ENCODE data around the gene SSTR5. TPM values are rescaled to one million over a fixed set of nuclear protein-coding genes. Genes with fewer than 3 reads are reported as not detected.
"Not testable (repeated sequence)": the region's sequence is repeated elsewhere in the genome, so short reads cannot be mapped to it uniquely, and the experiment has no call there.

SSTR5 gene
- total RNA-seq, 4 donors from 2014 or later, result not detected

GRCh38 chr16:1091992-1092552 is 19.5 kb downstream of the SSTR5 start:
- H3K4me1 ChIP-seq, result peaks cover 0 to 13% (median 3%) of the 10 kb centered on the region in 4 donors
- H3K9me3 ChIP-seq, result no peaks in the 10 kb centered on the region

GRCh38 chr16:1092685-1093283 is 20.2 kb downstream of the SSTR5 start:
- DNase-seq (ENCODE audit: low spot score in 2 of 2); H3K4me3 ChIP-seq; H3K27ac ChIP-seq; H3K36me3 ChIP-seq; H3K9me3 ChIP-seq: not testable (repeated sequence)
- Histone ChIP-seq H3K4me1 (peaks cover 0 to 13% (median 3%) of the 10 kb centered on the region in 4 donors), H3K27me3 (peaks cover 0 to 78% of the 10 kb centered on the region in 2 donors)
- 94 to 96% methylated on average over 35 to 38 of the region's 40 CpGs for WGBS, 2 donors

More at GRCh38 chr16:1091992-1092552, 19.5 kb downstream of the SSTR5 start:
- 95 to 97% methylated on average over 26 to 27 of the region's 27 CpGs for WGBS, 2 donors
- peaks cover 0 to 78% of the 10 kb centered on the region in 2 donors for H3K27me3 ChIP-seq
- no peak overlapping the region for H3K27ac ChIP-seq
- H3K36me3 ChIP-seq, result no peaks in the 10 kb centered on the region
- DNase-seq (ENCODE audit: low spot score in 2 of 2), result no peak
- no peak overlapping the region for H3K4me3 ChIP-seq
- TF ChIP-seq CTCF (IDR thresholded peaks at IDR 0.05) (no peak), POLR2A (IDR thresholded peaks at IDR 0.05) (no peak), EP300 (IDR thresholded peaks at IDR 0.05) (no peak)

- no peak for DNase-seq (ENCODE audit: low spot score in 2 of 2)
- peaks cover 0 to 78% of the 10 kb centered on the region in 2 donors for H3K27me3 ChIP-seq
- TF ChIP-seq POLR2A (IDR thresholded peaks at IDR 0.05) (no peak), EP300 (IDR thresholded peaks at IDR 0.05) (no peak), CTCF (IDR thresholded peaks at IDR 0.05) (no peak)
- no peak overlapping the region for H3K27ac ChIP-seq
- no peak overlapping the region for H3K4me3 ChIP-seq
- H3K36me3 ChIP-seq, result no peaks in the 10 kb centered on the region
- WGBS, 2 donors, result 58% methylated on average over 15 to 68 of the region's 85 CpGs
- H3K4me1 ChIP-seq, result peaks cover 0 to 13% (median 3%) of the 10 kb centered on the region in 4 donors
- H3K9me3 ChIP-seq, result no peaks in the 10 kb centered on the region
Measured at GRCh38 chr16:1093284-1094123, 21.0 kb downstream of the SSTR5 start.

GRCh38 chr16:1094124-1094479 is 21.6 kb downstream of the SSTR5 start:
- no peaks in the 10 kb centered on the region for H3K9me3 ChIP-seq
- no peak for TF ChIP-seq EP300 (IDR thresholded peaks at IDR 0.05)
- TF ChIP-seq POLR2A (IDR thresholded peaks at IDR 0.05), result no peak
- no peak for TF ChIP-seq CTCF (IDR thresholded peaks at IDR 0.05)
- peaks cover 0 to 10% (median 3%) of the 10 kb centered on the region in 4 donors for H3K4me1 ChIP-seq
- H3K27me3 ChIP-seq, result peaks cover 0 to 78% of the 10 kb centered on the region in 2 donors
- WGBS, 2 donors, result 53 to 59% methylated on average over 9 of the region's 13 CpGs
- DNase-seq (ENCODE audit: low spot score in 2 of 2), result no peak
- no peak overlapping the region for H3K4me3 ChIP-seq
- H3K36me3 ChIP-seq, result no peaks in the 10 kb centered on the region
- no peak overlapping the region for H3K27ac ChIP-seq

GRCh38 chr16:1094601-1095449 is 22.3 kb downstream of the SSTR5 start:
- H3K27me3 ChIP-seq, result peaks cover 0 to 78% of the 10 kb centered on the region in 2 donors

More at GRCh38 chr16:1094601-1095449, 22.3 kb downstream of the SSTR5 start:
- WGBS, 2 donors, result 41 to 69% methylated on average over 17 to 21 of the region's 29 CpGs
- TF ChIP-seq EP300 (IDR thresholded peaks at IDR 0.05) (no peak), POLR2A (IDR thresholded peaks at IDR 0.05) (no peak), CTCF (IDR thresholded peaks at IDR 0.05) (no peak)
- no peak overlapping the region for H3K4me3 ChIP-seq
- no peaks in the 10 kb centered on the region for H3K36me3 ChIP-seq
- H3K27ac ChIP-seq, result no peak overlapping the region
- DNase-seq (ENCODE audit: low spot score in 2 of 2), result no peak
- peaks cover 0 to 3% (median 0%) of the 10 kb centered on the region in 4 donors for H3K4me1 ChIP-seq
- no peaks in the 10 kb centered on the region for H3K9me3 ChIP-seq
